Activated B cell treated with CpG ODN at 0.5 μM for 24 hours (primary cell): ENCODE data around the gene MBLAC1. TPM values are rescaled to one million over a fixed set of nuclear protein-coding genes. Genes with fewer than 3 reads are reported as not detected.

Source experiments
- ATAC-seq: fragments of 200-7000 bp; cut with Tn5 transposase; one replicate; pipeline ENCODE4 v1.10.0; 2021; ENCODE audit warnings: low read depth, mild to moderate bottlenecking, moderate library complexity
- CTCF ChIA-PET: fragments of 350-600 bp; sonication (Branson Sonifier 250); formaldehyde crosslinking; loops from one replicate; lab custom pipeline; 2021; ENCODE audit warnings: antibody characterized with exemption; lab: Charles Lee
- POLR2A ChIA-PET: fragments of 350-600 bp; sonication (Branson Sonifier 250); formaldehyde crosslinking; loops from one replicate; lab custom pipeline; 2021; ENCODE audit warnings: antibody characterized with exemption; lab: Charles Lee
- DNase-seq: peaks from one replicate; pipeline ENCODE4 v3.0.0; 2022
- H3K27ac Mint-ChIP-seq: one replicate; pipeline ENCODE4 v1.8.0; 2020; ENCODE audit warnings: mixed read lengths
- H3K27me3 Mint-ChIP-seq: one replicate; pipeline ENCODE4 v1.8.0; 2021; ENCODE audit warnings: mixed read lengths
- H3K36me3 Mint-ChIP-seq: one replicate; pipeline ENCODE4 v1.8.0; 2021; ENCODE audit warnings: low read depth, mixed read lengths
- H3K4me1 Mint-ChIP-seq: one replicate; pipeline ENCODE4 v1.8.0; 2021; ENCODE audit warnings: mixed read lengths
- H3K4me3 Mint-ChIP-seq: one replicate; pipeline ENCODE4 v1.8.0; 2020; ENCODE audit warnings: mild to moderate bottlenecking, mixed read lengths
- H3K9me3 Mint-ChIP-seq: one replicate; pipeline ENCODE4 v1.8.0; 2020; ENCODE audit warnings: mixed read lengths
- CTCF ChIP-seq: fragments of 200-600 bp; IDR thresholded peaks from one replicate; pipeline ENCODE4 v1.8.0; 2022; ENCODE audit warnings: antibody characterized with exemption, mild to moderate bottlenecking
- intact Hi-C: fragments of 100-400 bp; cut with micrococcal nuclease; formaldehyde crosslinking; loops from one replicate; pipeline ENCODE4 v1.15.1; 2024
- total RNA-seq: library from RNA; stranded (reverse); gene quantifications from 2 replicates; pipeline ENCODE4 v1.2.3, GENCODE V29; 2022

MBLAC1 gene
- total RNA-seq, 1 donor from 2014 or later = 2.2 TPM

GRCh38 chr7:100095704-100096103, 31.1 kb upstream of the MBLAC1 start:
- ATAC-seq = no peak
- H3K9me3 Mint-ChIP-seq = no peaks in the 10 kb centered on the region
- POLR2A ChIA-PET = interaction anchor here (1.2 kb wide), 1 partner anchor 11 kb away, joined by 3 read pairs; no protein-coding TSS in a partner anchor
- CTCF ChIA-PET = no interaction called here
- TF ChIP-seq CTCF = no peak
- no peak overlapping the region for H3K27ac Mint-ChIP-seq
- H3K27me3 Mint-ChIP-seq = no peaks in the 10 kb centered on the region
- intact Hi-C loops = no loop called here
- peaks cover 97% of the 10 kb centered on the region for H3K36me3 Mint-ChIP-seq
- H3K4me3 Mint-ChIP-seq = no peak overlapping the region
- peaks cover 25% of the 10 kb centered on the region for H3K4me1 Mint-ChIP-seq
- DNase-seq = no peak

GRCh38 chr7:100098913-100099312, 27.9 kb upstream of the MBLAC1 start:
- no peaks in the 10 kb centered on the region for H3K27me3 Mint-ChIP-seq
- DNase-seq (no peak), ATAC-seq (no peak)
- TF ChIP-seq CTCF = no peak
- intact Hi-C loops = no loop called here
- ChIA-PET CTCF (interaction anchor here (0.6 kb wide), 1 partner anchor 78 kb away, joined by 3 read pairs; no protein-coding TSS in a partner anchor), POLR2A (interaction anchor here (0.7 to 4.1 kb wide), 4 partner anchors 10 to 330 kb away, joined by 3 to 48 read pairs (median 25); partner anchors contain the start of genes COPS6, MEPCE, ZCWPW1 and ZSCAN21)
- peaks cover 32% of the 10 kb centered on the region for H3K4me1 Mint-ChIP-seq
- H3K4me3 Mint-ChIP-seq = peak overlapping the region; percentile 41
- peak overlapping the region; percentile 31 for H3K27ac Mint-ChIP-seq
- peaks cover 76% of the 10 kb centered on the region for H3K36me3 Mint-ChIP-seq
- no peaks in the 10 kb centered on the region for H3K9me3 Mint-ChIP-seq

- H3K27me3 Mint-ChIP-seq = no peaks in the 10 kb centered on the region
- ATAC-seq = no peak
- intact Hi-C loops = no loop called here
- no peak overlapping the region for H3K27ac Mint-ChIP-seq
- ChIA-PET CTCF (interaction anchor here (0.6 kb wide), 1 partner anchor 78 kb away, joined by 3 read pairs; no protein-coding TSS in a partner anchor), POLR2A (interaction anchor here (0.7 to 4.1 kb wide), 5 partner anchors 11 to 330 kb away, joined by 3 to 49 read pairs (median 46); partner anchors contain the start of genes COPS6, MBLAC1, MEPCE and ZCWPW1)
- no peak for TF ChIP-seq CTCF
- H3K4me3 Mint-ChIP-seq = peak overlapping the region; percentile 92
- H3K4me1 Mint-ChIP-seq = peaks cover 32% of the 10 kb centered on the region
- DNase-seq = no peak
- H3K9me3 Mint-ChIP-seq = no peaks in the 10 kb centered on the region
- H3K36me3 Mint-ChIP-seq = peaks cover 71% of the 10 kb centered on the region
Observed at GRCh38 chr7:100099452-100099851, 27.3 kb upstream of the MBLAC1 start.

- Mint-ChIP-seq H3K4me1 (peaks cover 32% of the 10 kb centered on the region), H3K27ac (peak overlapping the region; percentile 87), H3K27me3 (no peaks in the 10 kb centered on the region), H3K36me3 (peaks cover 67% of the 10 kb centered on the region), H3K4me3 (peak overlapping the region; percentile 92), H3K9me3 (no peaks in the 10 kb centered on the region)
- ATAC-seq = peak; percentile 73
- DNase-seq = peak; percentile 91
- ChIA-PET CTCF (interaction anchor here (1.2 to 1.5 kb wide), 2 partner anchors 10 to 32 kb away, joined by 4 read pairs; no protein-coding TSS in a partner anchor), POLR2A (interaction anchor here (0.5 to 4.1 kb wide), 21 partner anchors 12 to 789 kb away, joined by 3 to 64 read pairs (median 7); partner anchors contain the start of genes COPS6, FBXO24, LRCH4 and MBLAC1)
- no peak for TF ChIP-seq CTCF
- intact Hi-C loops = loop anchor here (1.0 kb wide), 6 partner anchors 12 to 51 kb away; partner anchors contain the start of genes CNPY4, COPS6, LAMTOR4 and TAF6
Observed at GRCh38 chr7:100100420-100101015, 26.2 kb upstream of the MBLAC1 start.
